Hepatocyte (in vitro differentiated cells): ENCODE results near the gene APC2. TPM values are rescaled to one million over a fixed set of nuclear protein-coding genes. Genes with fewer than 3 reads are reported as not detected.
A peak's percentile ranks its signal among the peaks of the same experiment; 100 is the strongest.

ENCODE experiments used
- DNase-seq: peaks from one replicate; pipeline ENCODE4 v3.0.0-alpha.2; 2016; ENCODE audit warnings: low spot score
- H2AFZ ChIP-seq: fragments of 200-600 bp; sonication (generic); 2 replicates; pipeline ENCODE4 v1.6.0; 2016; ENCODE audit warnings: antibody characterized with exemption, mild to moderate bottlenecking
- H3K27ac ChIP-seq: fragments of 200-600 bp; sonication (generic); 2 replicates; pipeline ENCODE4 v1.5.1; 2016; ENCODE audit warnings: mild to moderate bottlenecking
- H3K27me3 ChIP-seq: fragments of 200-600 bp; sonication (generic); 2 replicates; pipeline ENCODE4 v1.6.1; 2016
- H3K36me3 ChIP-seq: fragments of 200-600 bp; sonication (generic); replicated peaks from 2 replicates; pipeline ENCODE4 v1.5.1; 2016; ENCODE audit warnings: low read depth; ENCODE audit not compliant: insufficient read depth
- H3K4me1 ChIP-seq: fragments of 200-600 bp; sonication (generic); 2 replicates; pipeline ENCODE4 v1.5.1; 2016; ENCODE audit warnings: mild to moderate bottlenecking, moderate library complexity; ENCODE audit not compliant: insufficient read depth
- H3K4me2 ChIP-seq: fragments of 200-600 bp; sonication (generic); 2 replicates; pipeline ENCODE4 v1.6.0; 2016
- H3K4me3 ChIP-seq: fragments of 200-600 bp; sonication (generic); 2 replicates; pipeline ENCODE4 v1.5.1; 2016; ENCODE audit warnings: mild to moderate bottlenecking
- H3K79me2 ChIP-seq: fragments of 200-600 bp; sonication (generic); 2 replicates; pipeline ENCODE4 v1.6.0; 2017; ENCODE audit warnings: mild to moderate bottlenecking
- H3K9me2 ChIP-seq: fragments of 200-600 bp; sonication (generic); replicated peaks from 2 replicates; pipeline ENCODE4 v1.6.0; 2017; ENCODE audit warnings: mild to moderate bottlenecking; ENCODE audit not compliant: insufficient read depth
- H3K9me3 ChIP-seq: fragments of 200-600 bp; sonication (generic); 2 replicates; pipeline ENCODE4 v1.5.1; 2016; ENCODE audit warnings: low read depth, mild to moderate bottlenecking
- H4K20me1 ChIP-seq: fragments of 200-600 bp; sonication (generic); 2 replicates; pipeline ENCODE4 v1.6.0; 2016; ENCODE audit warnings: mild to moderate bottlenecking; ENCODE audit not compliant: insufficient read depth, poor library complexity, severe bottlenecking
- EZH2 ChIP-seq: fragments of 200-600 bp; sonication (generic); IDR thresholded peaks from 2 replicates; pipeline ENCODE4 v1.6.1; 2016; ENCODE audit warnings: antibody characterized with exemption, mild to moderate bottlenecking, borderline replicate concordance
- EZH2phosphoT487 ChIP-seq: fragments of 200-600 bp; sonication (generic); IDR thresholded peaks from one replicate; pipeline ENCODE4 v1.6.1; 2018; ENCODE audit warnings: antibody characterized with exemption, mild to moderate bottlenecking, low read depth, moderate library complexity; ENCODE audit not compliant: unreplicated experiment, severe bottlenecking
- WGBS: methylation state at CpG from one replicate; pipeline ENCODE4 v1.1.6; 2016; ENCODE audit warnings: low lambda C conversion rate; ENCODE audit errors: missing lambda C conversion rate; 5-methylcytosine and 5-hydroxymethylcytosine counted together
- polyA plus RNA-seq: library from polyadenylated mRNA; unstranded; fragments of >200 nt; fragmentation: Nextera tagmentation; extraction: Ambion mirVana; gene quantifications from 2 replicates; pipeline ENCODE4 v1.2.1, GENCODE V29; 2016
- total RNA-seq: library from RNA; depleted of rRNA; stranded (reverse); fragments of >200 nt; gene quantifications from 2 replicates; pipeline ENCODE4 v1.2.3, GENCODE V29; 2014
- TF ChIP-seq, protein P1 (sequence below): fragments of 200-600 bp; sonication (generic); IDR thresholded peaks from 2 replicates; pipeline ENCODE4 v1.5.1; 2016; ENCODE audit warnings: antibody characterized with exemption, mild to moderate bottlenecking; ENCODE audit not compliant: poor library complexity

The APC2 gene
- total and polyA plus RNA-seq, 2 experiments from 2014 or later, result 0.36 to 1.2 TPM

DNA sequence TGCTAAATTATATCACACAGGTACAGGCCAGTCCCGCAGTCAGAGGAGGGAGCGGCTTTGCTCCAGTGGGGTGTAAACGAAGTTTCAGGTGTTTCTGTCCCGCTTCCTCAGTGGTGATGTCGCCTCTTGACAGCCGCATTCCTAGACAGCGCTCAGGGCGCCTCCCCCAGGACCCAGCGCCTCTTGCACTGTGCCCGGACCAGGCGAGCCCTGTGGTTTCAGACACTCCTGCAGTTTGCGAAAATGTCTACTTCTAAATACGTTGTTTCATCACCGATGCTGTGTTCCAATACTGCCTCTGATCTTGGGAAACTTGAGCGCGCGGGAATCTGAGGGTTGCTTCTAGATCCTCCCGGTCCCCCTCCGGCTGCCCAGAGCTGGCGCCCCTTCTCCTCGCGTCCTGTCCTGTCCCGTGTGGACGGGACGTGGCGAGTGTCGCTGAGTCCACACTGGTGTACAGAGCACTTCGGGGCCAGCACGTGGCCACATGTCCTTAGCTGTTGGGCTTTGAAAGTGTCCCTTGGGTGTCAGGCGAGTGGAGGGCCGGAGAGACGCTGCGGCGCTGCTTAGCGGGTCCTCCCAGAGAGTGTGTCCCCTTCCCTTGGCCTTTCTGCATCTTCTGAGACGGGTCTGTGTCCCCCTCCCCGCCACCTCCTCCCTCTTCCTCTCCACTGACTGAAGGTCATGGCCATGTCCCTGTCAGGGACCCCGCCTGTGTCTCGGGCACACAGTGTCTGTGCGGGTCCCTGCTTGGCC lies 26.3 kb upstream of the APC2 start:
- no peaks in the 10 kb centered on the region for H3K9me3 ChIP-seq
- WGBS, result 94% methylated on average over 37 of the region's 40 CpGs
- DNase-seq, result no peak
- no peaks in the 10 kb centered on the region for H3K9me2 ChIP-seq
- H3K79me2 ChIP-seq, result peaks cover 91% of the 10 kb centered on the region
- H3K4me3 ChIP-seq, result no peak overlapping the region
- H3K27ac ChIP-seq, result peak overlapping the region; percentile 71
- TF ChIP-seq EZH2, result no peak
- TF ChIP-seq EZH2phosphoT487, result no peak
- TF ChIP-seq, protein P1, sequence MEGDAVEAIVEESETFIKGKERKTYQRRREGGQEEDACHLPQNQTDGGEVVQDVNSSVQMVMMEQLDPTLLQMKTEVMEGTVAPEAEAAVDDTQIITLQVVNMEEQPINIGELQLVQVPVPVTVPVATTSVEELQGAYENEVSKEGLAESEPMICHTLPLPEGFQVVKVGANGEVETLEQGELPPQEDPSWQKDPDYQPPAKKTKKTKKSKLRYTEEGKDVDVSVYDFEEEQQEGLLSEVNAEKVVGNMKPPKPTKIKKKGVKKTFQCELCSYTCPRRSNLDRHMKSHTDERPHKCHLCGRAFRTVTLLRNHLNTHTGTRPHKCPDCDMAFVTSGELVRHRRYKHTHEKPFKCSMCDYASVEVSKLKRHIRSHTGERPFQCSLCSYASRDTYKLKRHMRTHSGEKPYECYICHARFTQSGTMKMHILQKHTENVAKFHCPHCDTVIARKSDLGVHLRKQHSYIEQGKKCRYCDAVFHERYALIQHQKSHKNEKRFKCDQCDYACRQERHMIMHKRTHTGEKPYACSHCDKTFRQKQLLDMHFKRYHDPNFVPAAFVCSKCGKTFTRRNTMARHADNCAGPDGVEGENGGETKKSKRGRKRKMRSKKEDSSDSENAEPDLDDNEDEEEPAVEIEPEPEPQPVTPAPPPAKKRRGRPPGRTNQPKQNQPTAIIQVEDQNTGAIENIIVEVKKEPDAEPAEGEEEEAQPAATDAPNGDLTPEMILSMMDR, result no peak
- no peak overlapping the region for H2AFZ ChIP-seq
- peaks cover 18% of the 10 kb centered on the region for H3K4me1 ChIP-seq
- peaks cover 21% of the 10 kb centered on the region for H4K20me1 ChIP-seq
- no peaks in the 10 kb centered on the region for H3K27me3 ChIP-seq
- no peak overlapping the region for H3K4me2 ChIP-seq
- no peaks in the 10 kb centered on the region for H3K36me3 ChIP-seq

DNA sequence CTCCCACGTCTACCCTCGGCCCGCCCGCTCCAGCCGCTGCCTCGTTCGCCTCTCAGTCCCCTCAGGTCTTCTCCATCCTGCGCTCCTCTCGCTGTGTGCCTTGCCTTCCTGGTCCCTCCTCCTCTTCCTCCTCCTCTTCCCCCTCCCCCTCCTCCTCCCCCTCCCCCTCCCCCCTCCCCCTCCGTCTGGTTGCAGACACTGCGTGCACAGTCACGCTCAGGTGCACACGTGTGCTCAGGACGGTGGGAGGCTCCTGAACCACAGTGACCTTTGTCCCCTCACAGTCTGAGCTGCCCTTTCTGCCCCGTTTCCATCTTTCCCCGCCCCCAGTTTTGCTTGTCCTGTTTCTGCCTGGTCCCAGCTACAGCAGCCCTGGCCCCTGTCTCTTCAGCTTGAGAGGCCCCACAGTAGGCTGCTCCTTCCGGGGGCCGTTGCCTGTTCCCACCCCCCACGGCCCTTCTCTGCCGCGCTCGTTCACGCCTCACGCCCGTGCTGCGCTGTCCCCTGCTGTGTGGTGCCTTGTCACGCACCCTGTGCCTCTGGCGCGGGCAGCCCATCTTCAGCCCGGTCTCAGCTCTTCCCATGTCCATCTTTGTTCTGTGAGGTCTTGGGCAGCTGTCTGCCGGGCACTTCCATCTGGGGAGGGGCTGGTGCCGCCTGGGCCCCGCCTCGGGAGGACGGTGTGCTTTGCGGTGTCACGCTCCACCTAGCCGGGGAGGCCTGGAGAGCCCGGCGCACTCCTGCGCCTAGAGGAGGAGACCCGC lies 25.5 kb upstream of the APC2 start:
- Histone ChIP-seq H3K4me1 (peaks cover 16% of the 10 kb centered on the region), H3K9me3 (no peaks in the 10 kb centered on the region), H4K20me1 (peaks cover 15% of the 10 kb centered on the region), H3K9me2 (no peaks in the 10 kb centered on the region), H3K36me3 (no peaks in the 10 kb centered on the region), H3K27me3 (no peaks in the 10 kb centered on the region), H3K4me3 (no peak overlapping the region), H2AFZ (no peak overlapping the region), H3K27ac (peak overlapping the region; percentile 86), H3K4me2 (peak overlapping the region; percentile 56), H3K79me2 (peaks cover 88% of the 10 kb centered on the region)
- WGBS, result 82% methylated on average over 20 of the region's 42 CpGs
- TF ChIP-seq, protein P1, result no peak
- no peak for TF ChIP-seq EZH2
- TF ChIP-seq EZH2phosphoT487, result no peak
- DNase-seq, result peak; percentile 77

DNA sequence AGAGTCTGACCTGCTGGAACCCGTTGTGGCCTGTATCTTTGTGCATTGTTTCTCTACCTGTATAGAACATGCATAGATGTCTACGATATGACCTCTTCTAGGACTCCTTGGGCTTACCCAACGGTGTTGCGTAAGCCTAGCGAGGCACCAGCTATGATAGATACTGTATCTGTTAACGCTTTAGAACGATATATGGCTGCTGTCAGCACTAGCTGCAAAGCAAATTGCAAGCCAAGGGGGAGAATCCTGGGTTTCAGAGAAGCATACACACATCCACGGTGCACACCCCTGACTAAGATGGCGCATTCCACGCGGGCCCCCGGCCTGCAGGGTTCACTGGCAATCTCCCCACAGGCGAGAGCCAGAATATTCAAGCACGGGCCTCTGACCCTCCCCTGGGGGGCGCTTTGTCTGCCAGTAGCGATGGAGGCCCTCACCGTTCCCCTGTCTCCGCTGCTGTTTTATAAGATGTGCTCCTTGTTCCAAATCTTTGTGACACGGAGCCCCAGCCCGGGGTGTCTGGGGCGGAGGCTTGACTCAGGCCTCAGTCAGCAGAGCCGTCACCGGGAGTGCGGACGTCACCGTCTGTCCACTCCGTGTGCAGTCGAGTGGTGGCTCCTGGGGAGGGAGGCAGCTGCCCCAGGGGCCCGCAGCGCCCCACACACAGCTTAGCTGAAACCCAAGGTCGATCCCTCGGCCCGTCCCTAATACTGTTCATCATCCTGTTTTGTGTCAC lies 24.7 kb upstream of the APC2 start:
- Histone ChIP-seq H3K36me3 (no peaks in the 10 kb centered on the region), H3K4me1 (peaks cover 20% of the 10 kb centered on the region), H3K4me3 (no peak overlapping the region), H3K27me3 (no peaks in the 10 kb centered on the region), H3K9me2 (no peaks in the 10 kb centered on the region), H2AFZ (no peak overlapping the region), H3K4me2 (peak overlapping the region; percentile 56), H3K27ac (peak overlapping the region; percentile 86), H4K20me1 (peaks cover 12% of the 10 kb centered on the region), H3K79me2 (peaks cover 87% of the 10 kb centered on the region), H3K9me3 (no peaks in the 10 kb centered on the region)
- no peak for TF ChIP-seq EZH2phosphoT487
- TF ChIP-seq EZH2, result no peak
- TF ChIP-seq, protein P1, result no peak
- WGBS, result 91% methylated on average over 33 of the region's 33 CpGs
- no peak for DNase-seq
